GM20000 (cell line): ENCODE results near the gene C17orf58.
A peak's percentile ranks its signal among the peaks of the same experiment; 100 is the strongest.

Source experiments
- DNase-seq: peaks from one replicate; pipeline ENCODE4 v3.0.0; 2012; ENCODE audit warnings: low spot score
- CTCF ChIP-seq: IDR thresholded peaks from 2 replicates; pipeline ENCODE4 v1.5.1; 2012; ENCODE audit warnings: mild to moderate bottlenecking, control low read depth; ENCODE audit errors: extremely low read depth, missing control alignments

C17orf58 gene

GRCh38 chr17:67994817-67995569, 1.3 kb downstream of the C17orf58 start:
- peak; percentile 35 for DNase-seq
- no peak for TF ChIP-seq CTCF

- TF ChIP-seq CTCF, result no peak
- DNase-seq, result peak; percentile 54
Measured at GRCh38 chr17:67993998-67994361, 2.3 kb downstream of the C17orf58 start.

- TF ChIP-seq CTCF, result no peak
- DNase-seq, result peak; percentile 95
Measured at GRCh38 chr17:67993153-67993997, 2.9 kb downstream of the C17orf58 start.

GRCh38 chr17:67992548-67993152, 3.6 kb downstream of the C17orf58 start:
- no peak for TF ChIP-seq CTCF
- DNase-seq, result peak; percentile 36

- DNase-seq, result no peak
- TF ChIP-seq CTCF, result no peak
Measured at GRCh38 chr17:67990909-67991308, 5.4 kb downstream of the C17orf58 start.

GRCh38 chr17:67983383-67983688, 12.9 kb downstream of the C17orf58 start:
- no peak for TF ChIP-seq CTCF
- DNase-seq, result no peak
